ENCODE results near the gene PPT2.

DNA sequence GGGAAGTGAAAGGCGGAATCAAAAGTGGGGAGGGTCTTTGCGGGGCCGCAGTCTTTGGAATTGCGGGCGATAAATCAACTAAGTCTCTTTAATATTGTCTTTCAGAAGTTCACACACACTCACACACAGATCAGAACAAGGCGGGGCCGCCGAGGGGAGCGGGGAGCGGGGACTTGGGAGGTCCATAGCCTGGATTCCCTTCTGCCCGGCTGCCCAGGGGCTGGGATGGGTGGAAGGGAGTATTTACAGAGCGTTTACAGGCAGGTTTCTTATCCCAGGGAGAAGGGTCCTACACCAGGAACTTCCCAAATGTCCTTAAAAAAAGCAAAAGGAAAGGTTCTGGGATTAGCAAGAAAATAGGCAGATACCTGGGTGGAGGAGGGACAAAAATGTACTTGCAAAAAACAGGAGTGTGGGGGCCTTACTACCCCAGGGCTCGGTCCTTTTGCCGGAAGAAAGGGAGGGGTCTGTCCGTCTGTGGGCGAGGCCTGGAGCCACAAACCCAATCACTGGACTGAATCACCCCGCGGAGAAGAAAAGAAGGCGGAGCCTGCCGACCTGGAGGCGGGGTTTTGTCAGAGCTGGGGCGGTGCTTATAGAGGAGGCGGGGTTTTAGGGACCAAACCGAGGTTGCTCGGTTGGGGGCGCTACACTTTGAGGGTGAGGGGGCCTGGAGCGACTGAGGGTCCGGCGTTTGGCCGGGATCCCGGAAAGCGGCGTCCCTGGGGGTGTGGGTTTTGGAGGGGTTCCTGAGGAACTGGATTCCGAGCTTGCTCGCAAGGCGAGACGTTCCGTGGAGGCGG, 5.5 kb upstream of the PPT2 start:
- TF ChIP-seq, protein P1, sequence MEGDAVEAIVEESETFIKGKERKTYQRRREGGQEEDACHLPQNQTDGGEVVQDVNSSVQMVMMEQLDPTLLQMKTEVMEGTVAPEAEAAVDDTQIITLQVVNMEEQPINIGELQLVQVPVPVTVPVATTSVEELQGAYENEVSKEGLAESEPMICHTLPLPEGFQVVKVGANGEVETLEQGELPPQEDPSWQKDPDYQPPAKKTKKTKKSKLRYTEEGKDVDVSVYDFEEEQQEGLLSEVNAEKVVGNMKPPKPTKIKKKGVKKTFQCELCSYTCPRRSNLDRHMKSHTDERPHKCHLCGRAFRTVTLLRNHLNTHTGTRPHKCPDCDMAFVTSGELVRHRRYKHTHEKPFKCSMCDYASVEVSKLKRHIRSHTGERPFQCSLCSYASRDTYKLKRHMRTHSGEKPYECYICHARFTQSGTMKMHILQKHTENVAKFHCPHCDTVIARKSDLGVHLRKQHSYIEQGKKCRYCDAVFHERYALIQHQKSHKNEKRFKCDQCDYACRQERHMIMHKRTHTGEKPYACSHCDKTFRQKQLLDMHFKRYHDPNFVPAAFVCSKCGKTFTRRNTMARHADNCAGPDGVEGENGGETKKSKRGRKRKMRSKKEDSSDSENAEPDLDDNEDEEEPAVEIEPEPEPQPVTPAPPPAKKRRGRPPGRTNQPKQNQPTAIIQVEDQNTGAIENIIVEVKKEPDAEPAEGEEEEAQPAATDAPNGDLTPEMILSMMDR (IDR thresholded peaks at IDR 0.05), result peak in 3 of 4 donors; percentile 3 to 13 (median 13)
- TF ChIP-seq POLR2A (IDR thresholded peaks at IDR 0.05), result no peak

Data from right lobe of liver (tissue), 4 donors.